ENCODE results near the gene TGFBI. TPM values are rescaled to one million over a fixed set of nuclear protein-coding genes. Genes with fewer than 3 reads are reported as not detected.

The TGFBI gene
- total and polyA plus RNA-seq, 2 donors (not counting 1 experiment from before 2014, with no cell fraction given) = 398 to 889 TPM

DNA sequence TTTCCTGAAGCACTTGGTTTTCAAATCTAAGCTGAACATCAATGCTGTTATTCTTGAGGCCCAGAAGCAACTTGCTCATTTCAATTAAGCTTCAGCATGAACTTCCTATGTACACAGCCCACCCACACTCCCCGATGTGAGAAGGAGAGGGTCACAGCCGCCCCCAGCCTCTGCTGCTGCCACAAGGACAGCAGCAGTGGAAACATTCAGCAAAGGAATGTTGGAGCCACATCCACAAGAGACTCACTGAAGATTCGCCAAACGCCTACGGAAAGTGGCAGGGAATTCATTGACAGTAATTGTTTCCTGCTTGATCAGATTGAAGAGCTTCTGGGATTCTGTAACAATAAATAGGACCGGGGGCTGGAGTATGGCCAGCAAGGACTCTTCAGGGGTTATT, 2.9 kb downstream of the TGFBI start:
- peak in 1 of 2 donors; percentile 76 for DNase-seq (ENCODE audit: low read depth in 2 of 2)

DNA sequence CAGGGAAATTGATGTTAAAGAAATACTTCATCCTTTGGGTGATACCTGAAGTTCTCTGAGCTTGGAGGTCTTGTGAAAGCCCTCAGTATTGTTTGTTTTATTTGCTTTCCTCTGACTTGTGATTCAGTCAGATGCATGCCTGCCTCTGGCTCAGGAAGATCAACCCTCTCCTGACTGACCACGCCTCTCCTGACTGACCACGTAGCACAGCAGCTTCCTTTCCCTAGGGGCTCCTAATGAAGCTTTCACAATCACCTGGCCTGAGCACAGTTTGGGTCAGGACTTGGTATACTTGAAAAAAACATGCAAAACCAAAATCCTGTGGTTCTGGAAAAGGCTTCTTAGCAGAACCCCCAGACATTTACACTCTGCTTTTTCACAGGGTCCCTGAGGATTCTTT, 3.8 kb downstream of the TGFBI start:
- Histone ChIP-seq H3K9me3 (ENCODE audit: control insufficient read depth, insufficient read depth, low read depth, low read length) (no peaks in the 10 kb centered on the region), H3K79me2 (ENCODE audit: control insufficient read depth, insufficient read depth, low read length) (peaks cover 15% of the 10 kb centered on the region), H3K9ac (ENCODE audit: insufficient read depth, low read length) (no peak overlapping the region), H3K4me2 (ENCODE audit: extremely low read depth, insufficient read depth, low read length) (no peak overlapping the region), H3K27me3 (ENCODE audit: control insufficient read depth, insufficient read depth, low read length) (no peaks in the 10 kb centered on the region), H4K20me1 (ENCODE audit: control insufficient read depth, extremely low read depth, insufficient read depth, low read length) (no peaks in the 10 kb centered on the region), H3K4me1 (ENCODE audit: control insufficient read depth, extremely low read depth, insufficient read depth, low read length) (peaks cover 19% of the 10 kb centered on the region), H3K4me3 (replicated peaks in 1 of 4; ENCODE audit: control extremely low read depth in 1 of 4, insufficient read depth in 1 of 4, low read depth in 3 of 4, low read length in 4 of 4) (no peak overlapping the region), H2AFZ (ENCODE audit: low read length) (no peak overlapping the region), H3K27ac (ENCODE audit: insufficient read depth, low read length) (no peak overlapping the region), H3K36me3 (ENCODE audit: control insufficient read depth, insufficient read depth, low read length) (peaks cover 26% of the 10 kb centered on the region)
- DNase-seq (ENCODE audit: low read depth in 2 of 2) = peak; percentile 66 to 79
- TF ChIP-seq EZH2 (IDR thresholded peaks at IDR 0.05; ENCODE audit: low read length, missing control alignments) = no peak
- TF ChIP-seq, protein P1, sequence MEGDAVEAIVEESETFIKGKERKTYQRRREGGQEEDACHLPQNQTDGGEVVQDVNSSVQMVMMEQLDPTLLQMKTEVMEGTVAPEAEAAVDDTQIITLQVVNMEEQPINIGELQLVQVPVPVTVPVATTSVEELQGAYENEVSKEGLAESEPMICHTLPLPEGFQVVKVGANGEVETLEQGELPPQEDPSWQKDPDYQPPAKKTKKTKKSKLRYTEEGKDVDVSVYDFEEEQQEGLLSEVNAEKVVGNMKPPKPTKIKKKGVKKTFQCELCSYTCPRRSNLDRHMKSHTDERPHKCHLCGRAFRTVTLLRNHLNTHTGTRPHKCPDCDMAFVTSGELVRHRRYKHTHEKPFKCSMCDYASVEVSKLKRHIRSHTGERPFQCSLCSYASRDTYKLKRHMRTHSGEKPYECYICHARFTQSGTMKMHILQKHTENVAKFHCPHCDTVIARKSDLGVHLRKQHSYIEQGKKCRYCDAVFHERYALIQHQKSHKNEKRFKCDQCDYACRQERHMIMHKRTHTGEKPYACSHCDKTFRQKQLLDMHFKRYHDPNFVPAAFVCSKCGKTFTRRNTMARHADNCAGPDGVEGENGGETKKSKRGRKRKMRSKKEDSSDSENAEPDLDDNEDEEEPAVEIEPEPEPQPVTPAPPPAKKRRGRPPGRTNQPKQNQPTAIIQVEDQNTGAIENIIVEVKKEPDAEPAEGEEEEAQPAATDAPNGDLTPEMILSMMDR (conservative IDR thresholded peaks at IDR 0.05 in 1 of 2, IDR thresholded peaks at IDR 0.05 in 1 of 2; ENCODE audit: low read depth in 1 of 2, low read length in 2 of 2) = no peak

More for the DNA sequence above, 2.9 kb downstream of the TGFBI start:
- Histone ChIP-seq H4K20me1 (ENCODE audit: control insufficient read depth, extremely low read depth, insufficient read depth, low read length) (no peaks in the 10 kb centered on the region), H3K27ac (ENCODE audit: insufficient read depth, low read length) (peak overlapping the region; percentile 15), H2AFZ (ENCODE audit: low read length) (no peak overlapping the region), H3K4me1 (ENCODE audit: control insufficient read depth, extremely low read depth, insufficient read depth, low read length) (peaks cover 19% of the 10 kb centered on the region), H3K79me2 (ENCODE audit: control insufficient read depth, insufficient read depth, low read length) (peaks cover 15% of the 10 kb centered on the region), H3K4me3 (replicated peaks in 1 of 4; ENCODE audit: control extremely low read depth in 1 of 4, insufficient read depth in 1 of 4, low read depth in 3 of 4, low read length in 4 of 4) (peak overlapping the region in 2 of 4 experiments; percentile 11 to 84), H3K27me3 (ENCODE audit: control insufficient read depth, insufficient read depth, low read length) (no peaks in the 10 kb centered on the region), H3K9ac (ENCODE audit: insufficient read depth, low read length) (peak overlapping the region; percentile 5), H3K36me3 (ENCODE audit: control insufficient read depth, insufficient read depth, low read length) (peaks cover 18% of the 10 kb centered on the region), H3K9me3 (ENCODE audit: control insufficient read depth, insufficient read depth, low read depth, low read length) (no peaks in the 10 kb centered on the region), H3K4me2 (ENCODE audit: extremely low read depth, insufficient read depth, low read length) (peak overlapping the region; percentile 81)
- TF ChIP-seq, protein P1 (conservative IDR thresholded peaks at IDR 0.05 in 1 of 2, IDR thresholded peaks at IDR 0.05 in 1 of 2; ENCODE audit: low read depth in 1 of 2, low read length in 2 of 2) = no peak
- no peak for TF ChIP-seq EZH2 (IDR thresholded peaks at IDR 0.05; ENCODE audit: low read length, missing control alignments)

DNA sequence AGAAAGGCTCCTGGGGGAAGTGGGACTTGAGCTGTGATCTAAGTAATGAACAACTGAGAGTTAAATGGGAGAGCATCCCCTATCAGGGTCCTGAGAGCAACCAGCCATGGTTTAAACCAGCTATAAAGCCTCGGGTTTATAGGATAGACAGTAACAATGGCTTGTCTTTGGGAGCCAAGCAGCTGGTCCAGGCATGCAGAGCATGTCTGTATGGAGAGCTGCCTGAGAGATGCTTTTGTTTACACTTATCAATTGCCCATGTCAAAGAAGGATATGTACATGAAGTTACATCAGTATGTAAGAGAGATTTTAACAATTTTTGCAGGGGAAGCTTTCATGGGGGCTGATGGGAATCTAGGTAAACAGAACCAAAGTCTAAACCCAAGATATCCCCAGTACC, 4.4 kb downstream of the TGFBI start:
- Histone ChIP-seq H3K27me3 (ENCODE audit: control insufficient read depth, insufficient read depth, low read length) (no peaks in the 10 kb centered on the region), H3K9ac (ENCODE audit: insufficient read depth, low read length) (no peak overlapping the region), H3K4me3 (replicated peaks in 1 of 4; ENCODE audit: control extremely low read depth in 1 of 4, insufficient read depth in 1 of 4, low read depth in 3 of 4, low read length in 4 of 4) (no peak overlapping the region), H3K36me3 (ENCODE audit: control insufficient read depth, insufficient read depth, low read length) (peaks cover 31% of the 10 kb centered on the region), H3K4me2 (ENCODE audit: extremely low read depth, insufficient read depth, low read length) (no peak overlapping the region), H3K27ac (ENCODE audit: insufficient read depth, low read length) (no peak overlapping the region), H3K9me3 (ENCODE audit: control insufficient read depth, insufficient read depth, low read depth, low read length) (no peaks in the 10 kb centered on the region), H3K79me2 (ENCODE audit: control insufficient read depth, insufficient read depth, low read length) (peaks cover 15% of the 10 kb centered on the region), H4K20me1 (ENCODE audit: control insufficient read depth, extremely low read depth, insufficient read depth, low read length) (no peaks in the 10 kb centered on the region), H2AFZ (ENCODE audit: low read length) (no peak overlapping the region), H3K4me1 (ENCODE audit: control insufficient read depth, extremely low read depth, insufficient read depth, low read length) (peaks cover 17% of the 10 kb centered on the region)
- DNase-seq (ENCODE audit: low read depth in 2 of 2) = no peak
- TF ChIP-seq EZH2 (IDR thresholded peaks at IDR 0.05; ENCODE audit: low read length, missing control alignments) = no peak
- TF ChIP-seq, protein P1 (conservative IDR thresholded peaks at IDR 0.05 in 1 of 2, IDR thresholded peaks at IDR 0.05 in 1 of 2; ENCODE audit: low read depth in 1 of 2, low read length in 2 of 2) = no peak

All from fibroblast of lung (primary cell).